Measurements from ENCODE around the gene KRT76.

Gene KRT76

DNA sequence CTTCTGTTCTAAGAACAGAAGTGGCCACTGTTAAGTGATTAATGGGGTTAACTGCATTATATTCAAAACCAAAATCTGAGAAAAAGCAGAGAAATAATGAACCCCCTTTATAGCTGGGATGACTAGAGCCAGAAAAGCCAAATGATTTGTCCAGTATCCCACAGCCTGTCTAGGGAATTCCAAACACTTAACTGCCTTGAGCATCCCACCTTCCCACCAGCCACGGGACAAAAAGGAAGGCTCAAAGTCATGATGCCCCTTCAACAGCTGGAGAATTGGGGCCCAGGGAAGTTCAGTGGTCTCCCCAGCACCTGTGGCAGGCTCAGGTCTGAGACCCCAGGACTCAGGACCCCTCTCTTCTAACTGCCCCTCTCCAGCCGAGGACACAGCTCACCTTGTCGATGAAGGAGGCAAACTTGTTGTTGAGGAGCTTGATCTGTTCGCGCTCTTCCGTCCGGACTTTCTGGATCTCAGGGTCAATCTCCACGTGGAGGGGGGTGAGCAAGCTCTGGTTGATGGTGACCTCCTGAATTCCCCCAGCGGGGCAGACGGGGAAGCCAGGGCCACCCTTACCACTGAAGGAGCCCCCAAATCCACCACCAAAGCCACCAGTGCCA lies 36.2 kb upstream of the KRT76 start:
- no peak for DNase-seq

DNA sequence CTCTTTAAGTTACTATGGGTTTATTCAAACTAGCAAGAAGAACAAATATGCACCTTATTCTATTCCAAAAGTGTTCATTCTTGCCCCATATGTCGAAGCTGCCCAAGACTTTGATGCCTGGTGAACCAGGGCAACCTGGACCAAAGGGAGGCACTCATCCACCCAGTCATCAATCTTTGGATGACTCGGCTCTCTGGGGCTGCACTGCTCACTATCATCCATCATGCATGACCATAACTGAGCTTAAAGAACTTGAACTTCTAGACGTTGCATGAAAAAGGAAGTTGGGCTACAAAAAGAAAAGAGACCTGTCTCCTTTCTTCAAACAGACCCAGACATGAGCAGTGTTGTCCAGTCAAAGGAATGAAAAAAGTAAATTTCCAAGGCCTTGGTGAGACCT lies 35.6 kb upstream of the KRT76 start:
- no peak for DNase-seq

DNA sequence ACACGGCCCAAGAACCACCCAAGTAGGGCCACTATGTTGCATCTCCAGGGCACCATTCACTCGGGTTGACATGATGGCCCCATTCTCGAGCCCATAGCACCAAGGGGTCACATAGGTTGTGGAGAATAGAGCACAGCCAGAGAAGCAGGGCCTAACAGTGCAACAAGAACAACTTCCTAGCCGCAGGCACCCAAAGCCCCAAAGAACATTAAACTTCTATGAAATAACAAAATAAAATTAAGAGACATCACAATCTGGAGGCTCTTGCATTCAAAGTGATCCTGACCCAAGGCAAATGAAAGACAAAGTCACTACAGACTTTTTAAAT lies 34.9 kb upstream of the KRT76 start:
- DNase-seq: no peak

DNA sequence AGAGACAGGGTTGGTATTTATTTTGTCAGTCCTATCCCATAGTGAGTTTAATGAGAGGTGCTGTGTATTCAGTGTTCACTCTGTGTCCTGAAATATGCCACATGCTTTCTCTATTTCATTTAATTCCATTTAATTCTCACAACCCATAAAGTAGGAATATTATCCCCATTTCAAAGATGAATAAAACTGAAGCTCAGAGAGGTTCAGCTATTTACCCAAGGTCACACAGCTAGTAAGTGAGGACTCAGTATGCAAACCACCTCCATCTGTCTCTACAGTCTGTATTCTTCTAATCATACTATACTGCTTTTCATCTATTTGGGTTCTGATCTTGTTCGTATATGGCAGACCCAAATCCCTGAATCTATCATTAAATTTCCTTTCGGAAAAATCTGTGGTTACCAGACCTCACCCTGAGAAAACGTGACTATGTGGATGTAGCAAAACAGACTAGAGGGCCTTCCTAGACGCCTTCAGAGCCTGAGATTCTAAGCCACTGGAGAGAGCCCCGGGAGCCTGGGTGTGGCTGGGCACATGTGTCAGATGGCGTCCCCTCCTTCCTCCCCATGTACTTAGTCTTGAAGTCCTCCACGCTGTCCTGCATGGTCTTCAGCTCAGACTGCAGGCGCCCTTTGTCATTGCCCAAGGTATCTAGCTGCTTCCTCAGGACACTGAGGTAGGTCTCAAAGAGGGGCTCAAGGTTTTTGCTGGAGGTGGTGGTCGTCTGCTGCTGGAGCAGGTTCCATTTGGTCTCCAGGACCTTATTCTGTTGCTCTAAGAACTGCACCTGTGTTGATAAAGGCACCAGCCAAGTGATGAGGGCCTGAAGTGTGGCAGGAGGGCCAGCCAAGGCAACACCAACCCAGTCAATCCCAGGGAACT lies 34.3 kb upstream of the KRT76 start:
- no peak for DNase-seq

DNA sequence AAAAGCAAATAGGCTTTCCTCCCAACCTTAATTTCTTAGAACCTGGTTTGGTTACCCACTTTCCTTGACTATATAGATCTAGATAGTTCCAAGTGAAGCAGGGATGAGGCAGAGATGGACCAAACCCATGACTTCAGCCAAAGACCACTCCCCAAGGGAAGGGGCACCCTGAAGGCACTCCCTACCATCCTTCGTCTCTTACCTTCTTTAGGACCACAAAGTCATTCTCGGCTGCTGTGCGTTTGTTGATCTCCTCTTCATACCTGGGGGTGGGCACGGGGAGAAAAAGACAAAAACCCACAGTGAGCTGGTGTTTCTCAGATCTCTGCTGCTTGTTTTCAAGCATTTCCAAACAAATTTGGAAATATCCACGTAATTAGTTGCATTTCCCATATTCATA lies 33.4 kb upstream of the KRT76 start:
- DNase-seq: no peak

DNA sequence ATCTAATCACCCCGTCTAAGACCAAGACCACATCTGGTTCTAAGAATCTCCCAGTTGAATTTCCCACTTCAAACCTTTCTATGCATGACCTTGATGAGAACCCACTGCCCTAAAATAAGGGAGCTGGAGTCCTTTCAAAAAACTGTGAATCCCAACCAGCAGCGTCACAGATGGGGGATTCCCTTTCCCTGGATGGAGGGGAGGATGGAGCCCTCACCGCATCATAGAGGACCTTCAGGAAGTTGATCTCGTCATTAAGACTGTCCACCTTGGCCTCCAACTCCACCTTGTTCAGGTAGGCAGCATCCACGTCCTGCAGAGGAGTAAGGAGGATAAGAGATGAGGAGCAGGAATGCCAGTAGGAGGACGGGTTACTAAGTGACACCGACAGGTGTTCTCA lies 32.0 kb upstream of the KRT76 start:
- DNase-seq: no peak

DNA sequence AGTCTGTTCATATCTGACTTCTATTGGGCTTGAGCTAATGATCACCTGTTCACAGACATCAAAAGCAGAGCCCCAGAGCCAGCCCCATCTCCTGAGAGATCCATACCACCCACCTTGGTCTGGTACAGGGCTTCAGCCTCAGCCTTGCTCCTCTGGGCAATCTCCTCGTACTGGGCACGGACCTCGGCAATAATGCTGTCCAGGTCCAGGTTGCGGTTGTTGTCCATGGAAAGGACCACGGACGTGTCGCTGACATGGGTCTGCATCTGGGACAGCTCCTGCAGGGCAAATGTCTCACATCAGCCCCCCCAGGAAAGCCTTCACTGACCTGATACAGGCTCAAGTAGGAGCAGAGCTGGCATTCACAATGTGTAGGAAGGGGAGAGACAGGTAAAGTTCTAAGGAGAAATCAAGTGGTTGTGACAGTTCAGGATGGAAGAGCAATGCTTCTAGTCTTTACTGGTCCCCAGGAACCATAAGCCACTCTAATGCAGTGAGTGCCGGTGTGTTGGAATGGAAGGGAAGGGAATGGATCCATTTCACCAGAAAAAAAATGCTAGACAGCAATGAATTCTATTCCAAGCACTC lies 31.5 kb upstream of the KRT76 start:
- no peak for DNase-seq

DNA sequence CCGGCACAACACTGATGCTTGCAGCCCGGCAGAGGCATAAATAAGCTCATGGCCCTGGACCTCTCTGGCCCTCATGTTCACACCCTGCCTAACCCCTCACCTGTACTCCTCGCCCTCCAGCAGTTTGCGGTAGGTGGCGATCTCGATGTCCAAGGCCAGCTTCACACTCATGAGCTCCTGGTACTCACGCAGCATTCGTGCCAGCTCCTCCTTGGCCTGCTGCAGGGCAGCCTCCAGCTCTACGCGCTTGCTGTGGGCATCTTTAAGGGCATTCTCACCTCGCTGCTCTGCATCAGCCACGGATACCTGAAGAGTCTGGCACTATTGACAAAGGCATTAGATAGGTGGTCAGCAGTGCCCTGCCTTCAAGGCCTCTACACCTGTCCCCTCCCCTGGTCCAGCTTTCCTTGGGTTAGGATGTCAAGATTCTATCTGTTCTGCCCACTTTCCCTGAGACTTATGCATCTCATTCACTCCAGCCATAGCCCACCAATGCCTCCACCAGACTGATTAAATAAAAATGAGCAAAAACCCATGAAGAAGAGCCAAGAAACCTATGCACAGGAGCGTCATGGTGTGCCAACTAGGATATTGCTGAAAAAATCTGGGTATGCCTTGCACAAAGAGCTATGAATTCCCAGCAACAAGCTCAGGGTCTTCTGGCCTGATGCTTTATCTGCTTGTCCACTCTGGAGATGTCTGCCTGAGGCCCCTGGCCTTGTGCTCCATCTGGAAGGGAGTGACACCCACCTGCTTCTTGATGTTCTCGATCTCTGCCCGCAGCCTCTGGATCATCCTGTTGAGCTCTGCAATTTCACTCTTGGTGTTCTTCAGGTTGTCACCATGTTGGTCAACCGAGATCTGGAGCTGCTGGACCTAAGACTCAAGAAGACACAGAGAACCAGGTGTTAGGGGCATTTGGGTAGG lies 30.7 kb upstream of the KRT76 start:
- no peak for DNase-seq

DNA sequence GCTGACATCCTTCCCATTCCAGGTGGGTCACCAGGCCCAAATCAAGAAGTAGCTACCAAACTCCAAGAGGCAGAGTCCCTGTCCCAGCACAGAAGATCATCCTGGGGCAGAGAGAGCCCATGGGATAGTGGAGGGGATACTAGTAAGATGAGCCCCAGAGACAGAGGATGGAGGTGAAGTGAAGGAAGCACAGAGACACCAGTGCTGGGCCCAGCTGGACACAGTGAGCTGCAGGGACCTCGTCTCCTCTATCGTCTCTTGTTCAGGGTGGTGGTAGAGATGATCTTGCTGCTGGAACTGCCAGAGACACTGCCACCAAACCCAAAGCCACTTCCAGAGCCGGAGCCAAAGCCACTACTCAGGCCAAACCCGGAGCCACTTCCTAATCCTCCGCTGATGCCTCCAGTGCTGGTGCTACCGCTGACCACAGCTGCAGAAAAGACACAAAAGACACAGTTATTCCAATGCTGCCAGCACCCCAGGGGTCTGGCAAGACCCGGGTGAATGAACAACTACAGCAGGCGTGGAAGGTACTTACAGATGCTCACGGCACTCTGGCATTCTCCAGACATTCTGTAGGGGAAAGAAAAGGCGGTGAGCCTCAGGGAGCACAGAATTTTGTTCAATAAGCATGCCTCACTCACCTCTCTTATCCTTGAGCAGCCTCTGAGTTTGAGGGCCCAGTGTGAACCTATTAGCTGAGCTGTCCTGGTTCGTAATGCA lies 29.8 kb upstream of the KRT76 start:
- DNase-seq: no peak

DNA sequence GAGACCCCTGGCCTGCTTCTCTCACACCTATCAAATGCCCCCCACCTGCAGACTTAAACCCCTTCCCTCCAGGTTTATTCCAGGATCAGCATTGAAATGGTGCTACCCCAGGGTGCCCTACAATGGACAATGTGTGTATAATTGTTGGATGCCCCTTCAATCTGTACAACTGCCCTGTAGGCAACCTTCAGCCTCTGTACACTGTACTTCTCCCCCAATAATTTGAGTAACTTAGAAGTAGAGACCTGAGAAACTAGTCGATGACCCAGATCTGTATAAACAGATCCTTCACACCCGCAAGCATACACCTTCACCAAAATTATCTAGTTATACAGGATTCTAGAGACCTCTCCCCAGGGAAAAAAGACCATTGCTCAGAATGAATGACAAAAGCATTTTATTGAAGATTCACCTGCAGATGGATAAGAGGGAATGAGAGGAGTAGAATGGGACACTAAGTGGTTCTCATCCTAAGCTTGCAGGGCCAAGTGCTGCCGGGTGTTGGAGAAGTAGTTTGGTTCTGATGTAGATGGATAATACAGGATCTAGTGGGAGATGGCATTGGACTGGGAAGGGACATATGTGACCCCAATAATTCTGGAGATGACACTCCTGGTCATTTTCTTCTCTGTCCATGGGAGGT lies 29.1 kb upstream of the KRT76 start:
- DNase-seq: no peak

DNA sequence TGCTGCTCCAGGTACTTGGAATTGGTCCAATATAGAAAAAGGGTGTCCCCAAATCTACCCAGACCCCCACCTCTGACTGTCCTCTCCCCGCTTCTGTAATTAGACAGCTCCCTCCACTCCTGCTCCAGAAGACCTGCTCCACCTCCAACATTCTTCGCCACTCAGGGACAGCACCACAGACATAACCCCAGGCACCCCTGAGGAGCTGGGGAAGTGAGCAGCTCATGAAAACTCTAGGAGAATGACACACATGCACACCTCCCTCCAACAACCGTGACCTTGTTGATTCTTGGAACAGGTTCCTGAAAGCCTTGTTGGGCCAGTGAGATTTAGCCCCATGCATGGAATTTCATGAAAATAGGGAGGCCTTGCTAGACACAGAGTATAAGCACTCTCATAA lies 28.6 kb upstream of the KRT76 start:
- no peak for DNase-seq

DNA sequence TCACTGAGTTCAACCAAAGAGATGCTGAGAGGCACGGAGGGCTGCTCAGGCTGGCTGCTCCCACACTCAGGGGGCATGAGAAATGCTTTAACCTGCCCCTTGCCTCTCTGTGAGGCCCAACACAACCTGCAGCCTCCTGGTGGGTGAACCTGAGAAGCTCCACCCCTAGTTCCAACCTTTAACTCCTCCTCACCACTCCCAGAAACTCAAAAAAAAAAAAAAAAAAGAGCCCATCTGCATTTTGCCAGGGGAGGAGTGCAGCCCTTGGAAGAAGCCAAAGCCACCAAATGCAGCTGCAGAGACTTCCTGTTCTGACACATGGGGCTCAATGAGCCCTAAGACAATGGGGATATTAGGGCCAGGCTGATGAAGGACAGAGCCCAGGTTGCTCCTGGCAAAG lies 27.9 kb upstream of the KRT76 start:
- no peak for DNase-seq

DNA sequence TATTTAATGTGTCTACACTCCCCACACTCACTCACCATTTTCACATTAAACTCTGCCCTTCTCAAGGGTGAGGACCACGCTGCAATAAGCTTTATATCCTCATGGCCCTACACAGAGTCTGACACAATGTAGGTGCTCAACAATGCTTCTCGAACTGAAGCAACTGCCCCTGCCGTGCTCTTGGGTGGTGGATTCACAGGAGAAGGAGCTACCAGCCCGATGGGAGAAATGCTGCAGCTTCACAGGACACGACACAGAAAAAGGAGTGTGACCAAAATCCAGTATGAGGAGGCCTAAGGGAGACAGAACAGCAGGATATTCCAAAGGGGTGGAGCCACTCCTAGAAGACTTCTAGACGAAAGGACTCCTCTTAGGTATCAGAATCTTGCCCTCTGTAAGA lies 25.3 kb upstream of the KRT76 start:
- DNase-seq: no peak

DNA sequence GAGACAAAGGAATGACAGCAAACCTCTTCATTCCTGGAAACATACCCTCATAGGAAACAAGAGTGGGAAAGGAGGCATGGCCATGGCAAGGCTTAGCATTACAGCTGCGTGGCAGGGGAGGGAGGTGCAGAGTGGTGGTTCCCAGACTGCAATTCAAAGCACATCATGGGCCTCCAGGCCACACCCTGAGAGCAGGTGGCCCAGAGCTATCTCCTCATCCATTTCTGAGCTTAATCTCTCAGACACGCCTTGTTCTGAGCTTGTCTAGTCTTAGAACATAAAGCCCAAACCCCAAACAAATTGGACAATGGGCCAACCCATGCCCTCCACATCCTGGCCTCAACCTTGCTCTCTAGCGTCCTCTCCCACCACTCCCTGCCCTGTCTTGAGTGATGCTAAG lies 24.6 kb upstream of the KRT76 start:
- DNase-seq: no peak

DNA sequence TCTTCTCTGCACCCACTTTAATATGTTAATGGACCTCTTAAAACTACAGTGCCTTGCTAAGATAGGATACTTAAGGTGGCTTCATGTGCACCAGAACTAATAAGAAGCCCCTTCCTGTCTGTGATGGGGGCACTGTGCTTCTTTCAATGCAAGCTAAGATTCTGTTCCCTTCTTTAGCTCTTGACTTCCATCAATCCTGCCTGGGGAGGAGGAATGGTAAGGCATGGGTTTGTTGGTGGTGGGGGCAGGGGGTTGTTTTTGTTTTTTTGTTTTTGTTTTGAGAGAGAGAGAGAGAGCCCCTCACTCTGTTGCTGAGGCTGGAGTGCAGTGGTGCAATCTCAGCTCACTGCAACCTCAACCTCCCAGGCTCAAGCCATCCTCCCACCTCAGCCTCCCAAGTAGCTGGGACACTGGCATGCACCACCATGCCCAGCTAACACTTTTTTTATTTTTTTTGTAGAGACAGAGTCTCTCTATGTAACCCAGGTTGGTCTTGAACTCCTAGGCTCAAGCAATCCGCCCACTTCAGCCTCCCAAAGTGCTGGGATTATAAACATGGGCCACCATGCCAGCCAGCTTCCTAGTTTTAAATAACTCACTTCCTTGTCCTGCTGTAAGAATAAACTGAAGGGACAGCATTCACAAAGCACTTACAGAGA lies 23.2 kb upstream of the KRT76 start:
- no peak for DNase-seq

DNA sequence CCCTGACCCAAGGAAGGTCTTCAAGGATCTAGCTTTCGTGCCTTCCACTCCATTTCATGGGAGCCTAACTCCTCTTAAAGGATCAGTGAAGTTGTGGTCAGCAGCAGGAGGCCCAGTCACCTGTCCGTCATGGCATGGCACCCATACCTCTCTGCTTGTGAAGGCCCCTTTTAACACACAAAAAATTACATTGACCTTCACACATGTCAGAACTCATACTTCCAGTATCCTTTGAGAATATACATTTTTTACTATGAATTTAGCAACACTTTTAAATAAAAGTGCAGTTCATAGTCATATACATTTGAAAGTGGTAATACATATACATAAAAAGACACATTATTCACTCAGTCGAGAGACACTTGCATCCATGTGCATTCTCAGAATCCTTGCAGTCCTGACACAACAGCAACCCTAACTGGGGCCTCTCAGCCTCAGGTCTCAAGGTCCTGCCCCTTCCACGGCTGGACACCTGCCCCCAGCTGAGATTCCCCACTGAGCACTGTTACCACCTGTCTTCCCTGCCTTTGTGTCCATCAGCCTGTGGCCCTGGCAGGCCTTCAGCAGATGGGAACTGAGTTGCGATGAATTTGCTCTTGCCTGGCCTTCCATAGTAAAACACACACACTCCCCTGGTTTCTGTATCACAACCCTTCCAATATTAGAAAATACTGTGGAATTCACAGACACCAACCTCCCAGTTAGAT lies 22.5 kb upstream of the KRT76 start:
- no peak for DNase-seq

DNA sequence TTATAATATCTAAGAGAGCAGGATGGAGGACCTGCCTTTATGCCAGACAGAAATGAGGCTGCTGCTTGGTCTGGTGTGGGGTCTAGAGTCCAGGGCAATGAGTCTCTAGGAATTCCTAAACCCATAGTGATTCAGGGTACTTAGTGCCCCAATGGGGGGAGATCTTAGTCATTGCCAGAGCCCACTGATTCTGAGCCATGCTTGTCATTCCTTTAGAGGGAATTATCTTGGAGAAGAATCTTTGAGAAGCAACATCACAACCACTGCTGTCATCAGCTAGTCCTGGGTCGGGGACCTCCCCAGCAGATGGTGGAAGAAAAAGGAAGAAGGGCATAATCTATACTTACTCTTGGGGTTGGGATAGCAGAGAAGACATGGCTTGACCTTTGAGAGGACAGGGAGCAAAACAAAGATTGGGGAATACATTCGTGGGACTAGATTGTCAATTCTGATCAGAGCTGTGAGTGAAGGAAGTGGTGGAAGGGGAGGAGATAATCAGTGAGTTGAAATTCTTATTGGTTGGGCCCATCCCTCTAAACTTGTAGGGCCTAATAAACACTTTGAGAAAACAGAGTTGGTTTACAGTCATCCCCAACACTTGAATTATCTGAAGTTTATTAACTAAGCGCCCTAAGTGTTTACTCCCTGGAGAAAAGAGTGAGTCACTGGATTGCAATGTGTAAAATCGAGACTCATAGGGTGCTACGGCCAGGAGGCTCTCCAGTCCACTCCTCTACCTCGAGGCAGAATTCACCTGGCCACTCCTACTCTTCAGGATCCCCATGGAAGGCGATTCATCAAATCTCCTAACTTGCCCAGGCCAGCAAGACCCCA lies 21.7 kb upstream of the KRT76 start:
- DNase-seq: peak; percentile 94

DNA sequence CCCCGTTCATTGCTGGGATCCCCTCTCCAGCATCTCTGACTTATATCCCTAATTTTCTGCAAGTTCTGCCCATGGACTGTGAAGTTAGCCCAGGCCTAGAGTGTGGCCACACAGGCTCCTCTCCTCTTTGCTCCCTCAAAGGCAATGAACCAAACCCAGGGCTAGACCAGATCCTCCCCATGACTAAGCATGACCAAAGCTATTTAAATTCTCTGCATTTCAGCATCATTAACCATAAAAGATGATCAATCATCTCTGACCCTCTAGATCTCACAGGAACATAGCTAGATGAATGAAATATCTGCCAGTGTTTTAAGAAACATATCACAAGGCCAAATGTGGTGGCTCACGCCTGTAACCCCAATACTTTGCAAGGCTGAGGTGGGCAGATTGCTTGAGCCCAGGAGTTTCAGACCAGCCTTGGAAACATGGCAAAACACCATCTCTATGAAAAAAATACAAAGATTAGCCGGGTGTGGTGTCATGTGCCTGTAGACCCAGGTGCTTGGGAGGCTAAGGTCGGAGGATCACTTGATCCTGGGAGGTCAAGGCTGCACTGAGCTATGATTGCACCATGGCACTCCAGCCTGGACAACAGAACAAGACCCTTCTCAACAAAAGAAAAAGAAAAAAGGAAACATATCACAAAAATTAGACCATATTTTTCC lies 21.0 kb upstream of the KRT76 start:
- DNase-seq: peak; percentile 91

DNA sequence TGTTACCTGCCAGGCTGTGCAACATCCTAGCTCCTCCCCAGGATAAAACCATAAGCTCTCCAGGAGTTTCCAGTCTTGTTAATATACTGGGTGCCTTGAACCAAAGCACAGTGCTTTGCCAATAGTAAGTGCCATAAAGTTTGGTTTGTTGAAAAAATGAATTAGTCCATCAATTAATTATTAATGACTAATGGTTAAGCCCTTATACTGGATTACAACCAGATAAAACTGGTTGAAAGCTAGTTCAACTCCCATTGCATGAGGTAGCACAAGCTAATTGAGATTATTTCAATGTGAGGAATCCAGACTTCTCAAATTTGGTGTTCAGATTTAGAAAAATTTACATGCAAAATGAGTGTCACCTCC lies 20.4 kb upstream of the KRT76 start:
- DNase-seq: no peak
